Esophagus muscularis mucosa (tissue), 4 donors: ENCODE measurements around the gene CCM2L. TPM values are rescaled to one million over a fixed set of nuclear protein-coding genes. Genes with fewer than 3 reads are reported as not detected.

Experiments
- DNase-seq: peaks from one replicate; pipeline ENCODE4 v3.0.0-alpha.2; 2017; ENCODE audit errors: extremely low spot score
- H3K27ac ChIP-seq, 4 donors: fragments of 200-600 bp; sonication (generic); replicated peaks in 1 of 4; 1 replicate in 3 of 4; 2 replicates in 1 of 4; pipeline ENCODE4 v1.5.1; 2016 to 2019; ENCODE audit warnings: mild to moderate bottlenecking in 1 of 4
- H3K27me3 ChIP-seq, 4 donors: fragments of 200-600 bp; sonication (generic); one replicate each; pipeline versions ENCODE4 v1.5.1 to v1.6.0; 2016 to 2019
- H3K36me3 ChIP-seq, 4 donors: fragments of 200-600 bp; sonication (generic); one replicate each; pipeline ENCODE4 v1.5.1; 2016 to 2019
- H3K4me1 ChIP-seq, 4 donors: fragments of 200-600 bp; sonication (generic); one replicate each; pipeline ENCODE4 v1.5.1; 2016 to 2019
- H3K4me3 ChIP-seq, 4 donors: fragments of 200-600 bp; sonication (generic); 1 replicate in 2 of 4; 2 replicates in 2 of 4; pipeline ENCODE4 v1.5.1; 2016 to 2019; ENCODE audit warnings: mild to moderate bottlenecking in 4 of 4, moderate library complexity in 1 of 4
- H3K9me3 ChIP-seq, 4 donors: fragments of 200-600 bp; sonication (generic); 1 replicate in 3 of 4; 2 replicates in 1 of 4; pipeline ENCODE4 v1.5.1; 2016 to 2019
- EP300 ChIP-seq: sonication (generic); formaldehyde crosslinking; IDR thresholded peaks from one replicate; pipeline ENCODE4 v1.6.1; 2017; ENCODE audit warnings: antibody characterized with exemption
- POLR2A ChIP-seq: fragments of 450-650 bp; IDR thresholded peaks from one replicate; pipeline ENCODE4 v1.6.1; 2017; ENCODE audit warnings: antibody characterized with exemption, moderate library complexity, mild to moderate bottlenecking, low read depth
- POLR2AphosphoS5 ChIP-seq, 2 donors: sonication (generic); formaldehyde crosslinking; IDR thresholded peaks; one replicate each; pipeline ENCODE4 v1.6.1; 2017; ENCODE audit warnings: antibody characterized with exemption in 2 of 2
- WGBS: methylation state at CpG from one replicate; pipeline ENCODE4 v1.1.5; 2018; 5-methylcytosine and 5-hydroxymethylcytosine counted together
- intact Hi-C: fragments of 100-400 bp; cut with DNase I; formaldehyde crosslinking; loops from one replicate; pipeline ENCODE4 v1.15.1; 2023
- total RNA-seq, 4 donors: library from RNA; depleted of rRNA; stranded (reverse); fragments of >200 nt; gene quantifications; one replicate each; pipeline versions ENCODE4 v1.1.0 to v1.2.1, GENCODE V29; 2016
- TF ChIP-seq, protein P1 (sequence below), 3 experiments: fragments of 200-600 bp in 2 of 3; fragments of 450-650 bp in 1 of 3; sonication (generic) in 2 of 3; IDR thresholded peaks; one replicate each; pipeline ENCODE4 v1.5.1; 2017 to 2019; ENCODE audit warnings: antibody characterized with exemption in 3 of 3, mild to moderate bottlenecking in 2 of 3, moderate library complexity in 1 of 3

Gene CCM2L
- total RNA-seq, 4 donors from 2014 or later: 6.0 to 12.1 (median 10.4) TPM

DNA sequence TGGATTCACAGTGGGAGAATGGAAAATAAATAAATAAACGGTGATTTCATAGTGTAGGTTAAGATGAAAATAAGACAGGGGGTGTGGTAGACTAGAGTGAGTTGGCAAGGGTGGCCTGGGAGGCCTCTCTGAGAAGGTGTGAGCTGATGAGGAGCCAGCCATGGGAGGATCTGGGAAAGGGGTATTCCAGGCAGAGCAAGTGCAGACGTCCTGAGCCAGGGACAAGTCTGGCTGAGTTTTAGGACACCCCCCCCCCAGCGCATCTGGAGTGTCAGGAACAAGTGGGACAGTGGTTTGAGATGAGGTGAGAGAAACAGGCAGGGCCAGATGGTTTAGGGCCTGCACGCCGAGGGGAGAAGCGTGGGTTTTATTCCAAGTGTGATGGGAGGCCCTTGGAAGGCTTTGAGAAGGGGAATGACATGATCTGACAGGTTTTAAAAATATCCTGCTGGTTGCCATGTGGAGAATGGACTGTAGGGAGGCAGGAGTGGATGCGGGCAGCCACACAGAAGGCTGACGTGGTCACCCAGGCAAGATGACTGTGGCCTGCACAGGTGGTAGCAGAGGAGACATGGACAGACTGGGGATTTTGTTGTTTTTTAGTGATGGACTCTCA is 21.1 kb upstream of the CCM2L start:
- DNase-seq: no peak
- TF ChIP-seq, protein P1, sequence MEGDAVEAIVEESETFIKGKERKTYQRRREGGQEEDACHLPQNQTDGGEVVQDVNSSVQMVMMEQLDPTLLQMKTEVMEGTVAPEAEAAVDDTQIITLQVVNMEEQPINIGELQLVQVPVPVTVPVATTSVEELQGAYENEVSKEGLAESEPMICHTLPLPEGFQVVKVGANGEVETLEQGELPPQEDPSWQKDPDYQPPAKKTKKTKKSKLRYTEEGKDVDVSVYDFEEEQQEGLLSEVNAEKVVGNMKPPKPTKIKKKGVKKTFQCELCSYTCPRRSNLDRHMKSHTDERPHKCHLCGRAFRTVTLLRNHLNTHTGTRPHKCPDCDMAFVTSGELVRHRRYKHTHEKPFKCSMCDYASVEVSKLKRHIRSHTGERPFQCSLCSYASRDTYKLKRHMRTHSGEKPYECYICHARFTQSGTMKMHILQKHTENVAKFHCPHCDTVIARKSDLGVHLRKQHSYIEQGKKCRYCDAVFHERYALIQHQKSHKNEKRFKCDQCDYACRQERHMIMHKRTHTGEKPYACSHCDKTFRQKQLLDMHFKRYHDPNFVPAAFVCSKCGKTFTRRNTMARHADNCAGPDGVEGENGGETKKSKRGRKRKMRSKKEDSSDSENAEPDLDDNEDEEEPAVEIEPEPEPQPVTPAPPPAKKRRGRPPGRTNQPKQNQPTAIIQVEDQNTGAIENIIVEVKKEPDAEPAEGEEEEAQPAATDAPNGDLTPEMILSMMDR (IDR thresholded peaks at IDR 0.05): no peak
- TF ChIP-seq POLR2AphosphoS5 (IDR thresholded peaks at IDR 0.05) (no peak), POLR2A (no peak), EP300 (no peak)
- peaks cover 0 to 7% (median 0%) of the 10 kb centered on the region in 4 donors for H3K27me3 ChIP-seq
- intact Hi-C loops: no loop called here
- no peaks in the 10 kb centered on the region for H3K4me1 ChIP-seq
- no peaks in the 10 kb centered on the region for H3K36me3 ChIP-seq
- no peaks in the 10 kb centered on the region for H3K9me3 ChIP-seq
- no peak overlapping the region for H3K4me3 ChIP-seq
- 70% methylated on average over 8 of the region's 8 CpGs for WGBS
- H3K27ac ChIP-seq: no peak overlapping the region

DNA sequence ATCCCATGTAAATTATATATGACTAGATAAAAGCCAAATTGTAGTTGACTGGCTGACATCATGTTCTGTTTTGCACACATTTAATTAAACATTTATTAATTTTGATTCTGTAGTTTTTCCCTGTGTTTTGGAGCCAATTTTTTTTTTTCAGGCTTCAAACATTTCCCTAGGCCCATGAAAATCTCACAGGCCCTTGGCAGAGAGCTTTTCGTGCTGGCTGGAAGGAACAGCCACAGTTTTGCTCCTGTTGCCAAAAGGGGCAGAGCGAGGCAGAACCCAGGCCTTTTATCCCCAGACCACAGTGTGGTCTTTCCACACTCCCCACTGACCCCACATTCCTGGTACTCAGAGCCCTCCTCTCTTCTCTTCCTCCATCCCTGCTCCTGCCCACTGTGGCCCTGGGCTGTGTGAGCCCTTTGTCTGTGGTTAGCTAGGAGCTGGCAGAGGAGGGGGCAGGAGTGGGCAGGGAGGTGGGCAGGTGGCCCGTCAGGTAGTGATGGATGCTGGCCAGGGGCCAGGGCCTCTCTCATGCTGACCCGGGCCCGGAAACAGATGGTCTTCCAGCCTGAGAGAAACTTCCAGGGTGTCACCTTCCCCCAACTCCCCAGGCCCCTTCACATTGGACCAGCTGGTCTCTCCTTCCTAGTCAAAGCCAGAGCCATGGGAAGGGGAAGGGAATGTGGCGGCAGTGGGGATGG is 19.4 kb upstream of the CCM2L start:
- DNase-seq: no peak
- H3K9me3 ChIP-seq: no peaks in the 10 kb centered on the region
- 41% methylated on average over 4 of the region's 6 CpGs for WGBS
- peaks cover 0 to 24% (median 4%) of the 10 kb centered on the region in 4 donors for H3K27me3 ChIP-seq
- H3K4me1 ChIP-seq: peaks cover 0 to 5% (median 0%) of the 10 kb centered on the region in 4 donors
- H3K27ac ChIP-seq: no peak overlapping the region
- no peak overlapping the region for H3K4me3 ChIP-seq
- no peaks in the 10 kb centered on the region for H3K36me3 ChIP-seq
- intact Hi-C loops: no loop called here
- TF ChIP-seq POLR2AphosphoS5 (IDR thresholded peaks at IDR 0.05): no peak
- TF ChIP-seq, protein P1 (IDR thresholded peaks at IDR 0.05): no peak
- no peak for TF ChIP-seq EP300

DNA sequence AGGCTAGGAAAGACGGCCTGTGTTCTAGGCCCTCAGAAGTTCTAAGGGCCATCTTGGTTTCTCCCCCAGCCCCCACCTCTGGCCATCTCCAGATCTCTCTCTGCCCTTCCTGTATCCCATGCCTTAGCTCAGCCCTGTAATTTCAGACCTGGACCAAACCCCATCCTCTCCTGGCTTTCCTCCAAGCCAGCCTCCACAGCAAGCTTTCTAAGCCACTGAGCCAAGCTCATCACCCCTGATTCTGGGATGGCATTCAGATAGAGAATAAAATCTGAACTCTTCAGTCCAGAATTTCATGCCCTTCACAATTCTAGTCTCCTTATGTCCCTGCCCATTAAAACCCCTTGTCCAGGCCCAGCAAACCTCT is 18.9 kb upstream of the CCM2L start:
- intact Hi-C loops: no loop called here
- Histone ChIP-seq H3K27ac (no peak overlapping the region), H3K9me3 (no peaks in the 10 kb centered on the region), H3K4me3 (no peak overlapping the region), H3K36me3 (no peaks in the 10 kb centered on the region), H3K27me3 (peaks cover 0 to 29% (median 4%) of the 10 kb centered on the region in 4 donors), H3K4me1 (peaks cover 0 to 5% (median 0%) of the 10 kb centered on the region in 4 donors)
- WGBS: 55% methylated on average over 1 of the region's 1 CpG
- TF ChIP-seq EP300 (no peak), POLR2AphosphoS5 (IDR thresholded peaks at IDR 0.05) (no peak)
- TF ChIP-seq, protein P1 (IDR thresholded peaks at IDR 0.05): no peak
- DNase-seq: no peak

DNA sequence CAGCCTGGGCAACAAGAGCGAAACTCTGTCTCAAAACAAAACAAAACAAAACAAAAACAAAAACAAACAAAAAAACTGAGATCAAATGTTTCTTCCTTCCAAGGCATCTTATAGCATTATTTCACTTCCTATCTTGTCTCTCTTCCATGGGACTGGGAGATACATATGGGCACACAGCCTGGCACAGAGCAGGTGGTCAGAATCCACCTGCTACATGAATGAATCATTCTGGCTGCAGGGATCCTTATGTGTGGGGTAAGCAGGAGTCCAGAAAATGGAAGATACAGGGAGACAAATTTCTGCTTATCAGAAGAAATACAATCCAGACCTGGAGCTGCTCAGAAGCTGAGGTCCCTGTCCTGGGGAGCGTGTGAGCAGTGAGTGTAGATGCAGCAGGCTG is 18.2 kb upstream of the CCM2L start:
- Histone ChIP-seq H3K4me1 (peaks cover 0 to 5% (median 0%) of the 10 kb centered on the region in 4 donors), H3K27ac (no peak overlapping the region), H3K4me3 (no peak overlapping the region), H3K9me3 (no peaks in the 10 kb centered on the region), H3K27me3 (peaks cover 0 to 37% (median 4%) of the 10 kb centered on the region in 4 donors), H3K36me3 (no peaks in the 10 kb centered on the region)
- TF ChIP-seq, protein P1 (IDR thresholded peaks at IDR 0.05): no peak
- TF ChIP-seq POLR2AphosphoS5 (IDR thresholded peaks at IDR 0.05) (no peak), POLR2A (no peak), EP300 (no peak)
- intact Hi-C loops: no loop called here
- no peak for DNase-seq
- 78% methylated on average over 2 of the region's 2 CpGs for WGBS
